ENCODE measurements around the gene SOX10.
"Not testable (repeated sequence)": the region's sequence is repeated elsewhere in the genome, so short reads cannot be mapped to it uniquely, and the experiment has no call there.

DNA sequence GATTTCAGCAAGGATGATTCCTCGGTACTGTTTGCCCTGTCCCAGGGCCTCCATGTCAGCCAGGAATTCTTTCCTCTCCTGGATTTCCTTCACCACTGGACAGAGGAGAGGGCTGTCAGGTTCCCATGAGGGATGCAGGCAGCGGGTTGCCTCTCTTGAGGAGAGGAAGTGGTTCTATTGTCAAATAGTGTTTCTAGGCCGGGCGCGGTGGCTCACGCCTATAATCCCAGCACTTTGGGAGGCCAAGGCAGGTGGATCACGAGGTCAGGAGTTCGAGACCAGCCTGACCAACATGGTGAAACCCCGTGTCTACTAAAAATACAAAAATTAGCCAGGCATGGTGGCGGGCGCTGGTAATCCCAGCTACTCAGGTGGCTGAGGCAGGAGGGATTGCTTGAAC, 39.9 kb downstream of the SOX10 start:
- TF ChIP-seq, protein P1, sequence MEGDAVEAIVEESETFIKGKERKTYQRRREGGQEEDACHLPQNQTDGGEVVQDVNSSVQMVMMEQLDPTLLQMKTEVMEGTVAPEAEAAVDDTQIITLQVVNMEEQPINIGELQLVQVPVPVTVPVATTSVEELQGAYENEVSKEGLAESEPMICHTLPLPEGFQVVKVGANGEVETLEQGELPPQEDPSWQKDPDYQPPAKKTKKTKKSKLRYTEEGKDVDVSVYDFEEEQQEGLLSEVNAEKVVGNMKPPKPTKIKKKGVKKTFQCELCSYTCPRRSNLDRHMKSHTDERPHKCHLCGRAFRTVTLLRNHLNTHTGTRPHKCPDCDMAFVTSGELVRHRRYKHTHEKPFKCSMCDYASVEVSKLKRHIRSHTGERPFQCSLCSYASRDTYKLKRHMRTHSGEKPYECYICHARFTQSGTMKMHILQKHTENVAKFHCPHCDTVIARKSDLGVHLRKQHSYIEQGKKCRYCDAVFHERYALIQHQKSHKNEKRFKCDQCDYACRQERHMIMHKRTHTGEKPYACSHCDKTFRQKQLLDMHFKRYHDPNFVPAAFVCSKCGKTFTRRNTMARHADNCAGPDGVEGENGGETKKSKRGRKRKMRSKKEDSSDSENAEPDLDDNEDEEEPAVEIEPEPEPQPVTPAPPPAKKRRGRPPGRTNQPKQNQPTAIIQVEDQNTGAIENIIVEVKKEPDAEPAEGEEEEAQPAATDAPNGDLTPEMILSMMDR (IDR thresholded peaks at IDR 0.05) = not testable (repeated sequence)
- TF ChIP-seq POLR2A (IDR thresholded peaks at IDR 0.05); POLR2AphosphoS5 (IDR thresholded peaks at IDR 0.05; ENCODE audit: insufficient read depth in 1 of 2, low read depth in 1 of 2): not testable (repeated sequence)
